ENCODE results near the gene PPFIBP2. TPM values are rescaled to one million over a fixed set of nuclear protein-coding genes. Genes with fewer than 3 reads are reported as not detected.

PPFIBP2 gene
- total RNA-seq, 1 donor from 2014 or later = 112 TPM

- H3K9me3 Mint-ChIP-seq = no peaks in the 10 kb centered on the region
- no peaks in the 10 kb centered on the region for H3K4me1 Mint-ChIP-seq
- no peaks in the 10 kb centered on the region for H3K27me3 Mint-ChIP-seq
- intact Hi-C loops (cut with micrococcal nuclease) = no loop called here
- H3K27ac Mint-ChIP-seq = no peak overlapping the region
- H3K36me3 Mint-ChIP-seq (ENCODE audit: low read depth) = peaks cover 83% of the 10 kb centered on the region
- no peak overlapping the region for H3K4me3 Mint-ChIP-seq
- ATAC-seq (ENCODE audit: low read depth) (no peak), DNase-seq (no peak)
- ChIA-PET POLR2A (no interaction called here), CTCF (no interaction called here)
- TF ChIP-seq CTCF (IDR thresholded peaks at IDR 0.05) = no peak
These were observed 100.9 kb downstream of the PPFIBP2 start for GRCh38 chr11:7614656-7615055.

- TF ChIP-seq CTCF (IDR thresholded peaks at IDR 0.05) = no peak
- no peak for DNase-seq
- Mint-ChIP-seq H3K27me3 (no peaks in the 10 kb centered on the region), H3K36me3 (ENCODE audit: low read depth) (peaks cover 77% of the 10 kb centered on the region), H3K27ac (no peak overlapping the region), H3K9me3 (no peaks in the 10 kb centered on the region), H3K4me3 (no peak overlapping the region), H3K4me1 (no peaks in the 10 kb centered on the region)
- intact Hi-C loops (cut with micrococcal nuclease) = no loop called here
- ChIA-PET POLR2A (no interaction called here), CTCF (no interaction called here)
- no peak for ATAC-seq (ENCODE audit: low read depth)
These were observed 103.2 kb downstream of the PPFIBP2 start for GRCh38 chr11:7617032-7617431.

GRCh38 chr11:7619322-7619721 is 105.5 kb downstream of the PPFIBP2 start:
- TF ChIP-seq CTCF (IDR thresholded peaks at IDR 0.05) = no peak
- Mint-ChIP-seq H3K4me1 (no peaks in the 10 kb centered on the region), H3K27ac (no peak overlapping the region), H3K4me3 (no peak overlapping the region), H3K9me3 (no peaks in the 10 kb centered on the region), H3K27me3 (no peaks in the 10 kb centered on the region), H3K36me3 (ENCODE audit: low read depth) (peaks cover 76% of the 10 kb centered on the region)
- ATAC-seq (ENCODE audit: low read depth) (no peak), DNase-seq (no peak)
- ChIA-PET POLR2A (no interaction called here), CTCF (no interaction called here)
- intact Hi-C loops (cut with micrococcal nuclease) = no loop called here

- Mint-ChIP-seq H3K4me1 (no peaks in the 10 kb centered on the region), H3K4me3 (no peak overlapping the region), H3K9me3 (no peaks in the 10 kb centered on the region), H3K27ac (no peak overlapping the region), H3K27me3 (no peaks in the 10 kb centered on the region), H3K36me3 (ENCODE audit: low read depth) (peaks cover 80% of the 10 kb centered on the region)
- CTCF ChIA-PET = no interaction called here
- no peak for TF ChIP-seq CTCF (IDR thresholded peaks at IDR 0.05)
- intact Hi-C loops (cut with micrococcal nuclease) = no loop called here
- POLR2A ChIA-PET = no interaction called here
- no peak for DNase-seq
- no peak for ATAC-seq (ENCODE audit: low read depth)
These were observed 107.3 kb downstream of the PPFIBP2 start for GRCh38 chr11:7621090-7621489.

GRCh38 chr11:7621554-7621953 is 107.8 kb downstream of the PPFIBP2 start:
- Mint-ChIP-seq H3K4me1 (no peaks in the 10 kb centered on the region), H3K36me3 (ENCODE audit: low read depth) (peaks cover 80% of the 10 kb centered on the region), H3K9me3 (no peaks in the 10 kb centered on the region), H3K4me3 (no peak overlapping the region), H3K27ac (no peak overlapping the region), H3K27me3 (no peaks in the 10 kb centered on the region)
- no peak for TF ChIP-seq CTCF (IDR thresholded peaks at IDR 0.05)
- intact Hi-C loops (cut with micrococcal nuclease) = no loop called here
- ChIA-PET POLR2A (no interaction called here), CTCF (no interaction called here)
- DNase-seq (no peak), ATAC-seq (ENCODE audit: low read depth) (no peak)

All from activated B cell treated with CpG ODN at 0.5 μM for 24 hours (primary cell).